RPMI8226 (cell line): Measurements from ENCODE around the gene OR52K1.
"Not testable (repeated sequence)": the region's sequence is repeated elsewhere in the genome, so short reads cannot be mapped to it uniquely, and the experiment has no call there.

Experiments used
- DNase-seq: peaks from one replicate; pipeline ENCODE4 v3.0.0-alpha.2; 2015

The OR52K1 gene

GRCh38 chr11:4482445-4482844, at the start of gene OR52K1:
Gene OR52K1, plus strand, starts transcription at chr11:4482646. Its CDS starts 6,255 bp downstream, at chr11:4488901.
- no peak for DNase-seq

GRCh38 chr11:4433856-4434255, 48.6 kb upstream of the OR52K1 start:
- DNase-seq = no peak

- no peak for DNase-seq
Observed at GRCh38 chr11:4436411-4436810, 46.0 kb upstream of the OR52K1 start.

- no peak for DNase-seq
Observed at GRCh38 chr11:4441515-4441914, 40.9 kb upstream of the OR52K1 start.

- DNase-seq = no peak
Observed at GRCh38 chr11:4443232-4443891, 39.1 kb upstream of the OR52K1 start.

GRCh38 chr11:4448995-4449394, 33.5 kb upstream of the OR52K1 start, which contains the start of gene OR52K2:
Gene OR52K2, plus strand, starts transcription at chr11:4449295. Its CDS starts 45 bp downstream, at chr11:4449340.
- DNase-seq = no peak

GRCh38 chr11:4453118-4453517, 29.3 kb upstream of the OR52K1 start:
- no peak for DNase-seq

- DNase-seq = no peak
Observed at GRCh38 chr11:4454021-4454420, 28.4 kb upstream of the OR52K1 start.

- DNase-seq = no peak
Observed at GRCh38 chr11:4455419-4455818, 27.0 kb upstream of the OR52K1 start.

- no peak for DNase-seq
Observed at GRCh38 chr11:4459500-4459899, 22.9 kb upstream of the OR52K1 start.

- no peak for DNase-seq
Observed at GRCh38 chr11:4460151-4460550, 22.3 kb upstream of the OR52K1 start.

GRCh38 chr11:4464216-4465159, 18.0 kb upstream of the OR52K1 start:
- DNase-seq = no peak

GRCh38 chr11:4465407-4465806, 17.0 kb upstream of the OR52K1 start:
- no peak for DNase-seq

GRCh38 chr11:4466131-4466870, 16.1 kb upstream of the OR52K1 start:
- DNase-seq = no peak

GRCh38 chr11:4466871-4467442, 15.5 kb upstream of the OR52K1 start:
- DNase-seq = no peak

GRCh38 chr11:4467811-4468606, 14.4 kb upstream of the OR52K1 start:
- DNase-seq = no peak

- no peak for DNase-seq
Observed at GRCh38 chr11:4479644-4480043, 2.8 kb upstream of the OR52K1 start.

- no peak for DNase-seq
Observed at GRCh38 chr11:4480577-4481239, 1.7 kb upstream of the OR52K1 start.

- no peak for DNase-seq
Observed at GRCh38 chr11:4481240-4481582, 1.2 kb upstream of the OR52K1 start.

GRCh38 chr11:4484310-4484709, 1.9 kb downstream of the OR52K1 start:
- DNase-seq = no peak

GRCh38 chr11:4491405-4491804, 9.0 kb downstream of the OR52K1 start:
- DNase-seq = not testable (repeated sequence)
